Activated CD4-positive, alpha-beta T cell treated with anti-CD3 and anti-CD28 coated beads for 24 hours (primary cell): Measurements from ENCODE around the gene GYG1.
A peak's percentile ranks its signal among the peaks of the same experiment; 100 is the strongest.
"Not testable (repeated sequence)": the region's sequence is repeated elsewhere in the genome, so short reads cannot be mapped to it uniquely, and the experiment has no call there.

Source experiments
- DNase-seq, 2 donors: peaks; one replicate each; pipeline ENCODE4 v3.0.0-alpha.2; 2020; ENCODE audit warnings: low read depth in 2 of 2

GYG1 gene

DNA sequence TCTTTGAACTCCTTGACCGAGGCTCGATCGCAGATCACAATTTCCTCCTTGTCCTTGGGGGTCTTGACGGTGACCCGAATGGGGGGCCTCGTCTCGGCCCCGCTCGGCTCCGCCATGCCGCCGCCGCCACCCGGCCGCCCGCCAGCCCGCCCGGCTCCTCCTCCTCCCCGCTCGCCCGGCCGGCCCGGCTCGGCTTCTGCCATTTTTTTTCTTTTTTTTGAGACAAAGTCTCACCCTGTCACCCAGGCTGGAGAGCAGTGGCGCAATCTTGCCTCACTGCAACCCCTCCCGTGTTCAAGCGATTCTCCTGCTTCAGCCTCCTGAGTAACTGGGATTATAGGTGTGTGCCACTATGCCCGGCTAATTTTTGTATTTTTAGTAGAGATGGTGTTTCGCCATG lies 3.8 kb upstream of the GYG1 start:
- DNase-seq, result not testable (repeated sequence)

DNA sequence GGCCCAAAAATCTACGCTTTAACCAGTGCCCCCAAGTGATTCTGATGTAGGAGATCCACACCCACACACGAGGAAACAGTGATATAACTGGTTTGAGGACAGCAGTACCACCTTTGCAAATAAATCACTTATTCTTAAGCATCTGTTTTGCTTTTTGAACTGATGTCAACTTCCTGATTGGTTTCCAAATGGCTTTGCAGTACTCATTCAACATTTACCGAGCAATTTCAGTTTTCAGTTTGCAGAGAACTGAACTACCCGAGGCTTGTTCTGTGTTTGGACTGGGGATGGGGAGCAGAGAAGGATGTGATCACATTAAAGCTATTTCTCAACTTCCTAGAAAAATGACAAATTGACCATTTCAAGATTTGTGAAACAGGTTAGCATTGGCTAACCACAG lies 1.1 kb upstream of the GYG1 start:
- no peak for DNase-seq

DNA sequence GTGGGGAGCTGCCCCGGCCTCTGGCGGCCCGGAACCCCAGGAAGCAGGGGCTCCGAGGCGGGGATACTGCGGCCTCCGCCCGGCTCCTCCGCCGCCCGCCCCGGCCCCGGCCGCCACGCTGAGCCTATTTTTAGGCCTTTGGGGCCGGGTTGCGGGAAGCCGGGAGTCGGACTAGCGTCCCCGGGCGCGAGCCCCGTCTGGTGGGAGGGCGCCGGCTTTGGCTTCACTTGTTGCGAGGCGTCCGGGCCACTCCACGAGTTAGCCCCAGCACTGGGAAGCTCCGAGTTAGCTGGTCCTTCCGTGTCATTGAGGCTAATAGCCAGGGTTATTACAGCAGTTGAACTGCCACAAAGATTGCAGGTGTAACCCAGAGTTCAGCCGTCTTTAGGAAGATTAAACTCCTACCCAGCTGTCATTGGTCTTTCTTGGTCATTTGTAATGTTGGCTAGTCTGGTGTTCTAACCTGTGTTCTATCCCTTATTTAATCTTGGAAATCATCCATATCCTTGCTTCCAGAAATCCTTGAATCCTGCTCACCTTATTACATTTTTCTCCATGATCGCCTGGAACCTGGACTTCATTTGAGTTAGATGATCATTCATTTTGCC lies 791 bp downstream of the GYG1 start:
- peak; percentile 7 to 21 for DNase-seq

DNA sequence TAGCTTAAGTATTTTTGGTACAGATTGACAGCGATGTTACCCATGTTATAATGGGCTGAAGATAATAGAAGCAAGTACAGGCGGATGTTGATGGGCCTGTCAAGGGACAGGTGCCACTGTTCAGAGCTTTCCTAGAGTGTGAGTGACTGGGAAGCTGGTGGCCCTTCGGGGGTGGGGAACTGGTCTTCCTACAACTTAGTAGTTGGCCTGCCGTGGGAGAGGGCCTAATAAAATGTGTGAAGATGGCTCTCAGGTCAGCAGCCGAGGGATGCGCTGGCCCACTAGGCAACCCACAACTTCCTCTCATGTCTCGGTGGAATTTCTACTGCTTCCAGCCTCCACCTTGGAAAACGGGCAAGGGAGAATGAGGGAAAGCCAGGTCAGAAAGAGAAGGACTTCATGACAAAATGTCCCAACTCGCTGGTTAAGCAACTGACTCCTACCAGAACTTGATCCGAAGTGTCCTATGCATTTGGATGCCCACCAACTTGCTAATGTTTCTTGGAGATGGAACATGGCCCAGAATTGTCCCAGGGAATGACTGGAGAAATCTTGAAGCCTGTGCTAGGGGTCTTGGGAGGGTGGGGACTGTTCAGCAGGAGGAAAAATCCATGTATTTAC lies 1.4 kb downstream of the GYG1 start:
- no peak for DNase-seq

DNA sequence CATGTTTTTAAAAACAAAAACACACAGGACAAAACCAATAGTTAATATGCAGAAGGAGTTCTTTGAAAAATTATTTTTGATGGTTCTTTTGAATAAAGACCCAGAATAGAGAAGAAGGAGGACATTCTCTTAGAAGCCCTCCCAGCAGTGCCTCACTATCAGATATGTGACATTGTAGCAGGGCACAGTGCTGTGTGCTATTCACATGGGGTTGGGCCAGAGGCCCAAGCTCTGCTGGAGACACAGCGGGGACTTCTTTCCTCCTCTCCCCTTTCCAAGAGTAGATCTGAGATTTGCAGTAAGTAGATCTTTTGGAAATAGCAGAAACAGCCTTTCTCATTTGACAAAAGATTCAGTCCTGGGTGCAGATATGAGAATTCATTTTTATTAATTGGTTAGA lies 6.3 kb downstream of the GYG1 start:
- DNase-seq, result no peak

DNA sequence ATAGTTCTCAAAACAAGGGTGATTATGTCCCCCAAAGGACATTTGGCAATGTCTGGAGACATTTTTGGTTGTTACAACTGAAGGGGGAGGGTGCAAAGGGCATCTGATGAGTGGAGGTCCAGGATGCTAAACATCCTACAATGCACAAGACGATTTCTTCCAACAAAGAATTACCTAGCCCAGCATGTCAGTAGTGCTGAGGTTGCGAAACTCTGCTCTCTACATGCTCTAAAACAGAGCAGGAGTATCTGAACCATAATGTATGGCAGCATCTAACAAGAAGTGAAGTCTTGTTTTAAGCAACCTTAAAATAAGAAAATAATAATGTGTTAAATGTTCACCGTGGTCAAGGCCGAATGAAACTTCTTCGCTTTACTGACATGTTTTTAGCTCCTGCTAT lies 7.0 kb downstream of the GYG1 start:
- DNase-seq, result no peak

DNA sequence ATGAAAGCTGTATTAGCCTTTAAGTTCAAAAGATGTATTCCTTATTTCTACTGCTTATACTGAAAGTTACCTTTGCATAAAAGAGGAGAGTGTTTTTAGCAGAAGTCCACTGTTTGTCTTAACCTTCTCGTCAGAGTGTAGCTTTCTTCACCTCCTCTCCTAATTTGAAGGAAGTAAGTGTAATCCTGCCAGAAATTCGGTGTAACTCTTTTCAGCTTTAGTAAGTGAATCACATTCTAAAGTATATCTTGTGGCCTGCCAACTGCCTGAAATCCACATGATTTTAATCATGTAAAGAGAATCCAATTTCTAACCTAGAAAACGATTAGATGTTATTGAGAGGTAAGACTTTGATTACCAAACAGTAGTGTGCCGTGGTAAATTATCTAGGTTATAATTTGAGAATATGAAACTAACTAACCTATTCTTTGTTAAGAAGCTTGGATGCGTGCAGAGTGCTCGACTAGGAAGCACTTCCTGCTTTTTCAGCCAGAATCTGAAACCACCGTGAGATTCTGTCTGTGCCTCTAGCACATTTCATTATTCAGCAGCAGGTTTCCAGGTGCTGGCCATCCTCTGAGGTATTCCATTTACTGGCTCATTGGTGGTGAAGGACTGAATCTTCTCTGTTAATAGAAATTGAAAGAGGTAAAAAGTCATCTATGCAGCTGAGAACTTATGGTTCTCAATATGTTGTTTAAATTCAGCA lies 7.5 kb downstream of the GYG1 start:
- DNase-seq, result no peak

DNA sequence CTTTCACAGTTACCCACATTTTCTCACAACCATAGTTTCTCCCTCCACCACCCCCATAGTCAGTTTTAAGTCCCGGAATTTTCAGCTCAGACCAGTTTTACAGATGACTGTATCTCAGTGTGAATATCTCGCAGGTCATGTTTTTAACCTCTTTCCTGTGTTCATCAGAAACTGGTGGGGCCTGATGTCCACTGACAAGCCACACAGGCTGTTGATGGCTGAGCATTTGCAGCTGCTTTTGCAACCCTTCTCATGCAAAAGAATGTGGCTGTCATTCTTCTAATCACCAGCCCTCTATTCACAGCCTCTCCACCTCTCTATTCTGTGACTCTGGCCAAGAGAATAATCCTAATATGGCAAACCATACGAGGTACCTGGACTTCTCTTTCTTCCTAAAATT lies 8.5 kb downstream of the GYG1 start:
- no peak for DNase-seq

DNA sequence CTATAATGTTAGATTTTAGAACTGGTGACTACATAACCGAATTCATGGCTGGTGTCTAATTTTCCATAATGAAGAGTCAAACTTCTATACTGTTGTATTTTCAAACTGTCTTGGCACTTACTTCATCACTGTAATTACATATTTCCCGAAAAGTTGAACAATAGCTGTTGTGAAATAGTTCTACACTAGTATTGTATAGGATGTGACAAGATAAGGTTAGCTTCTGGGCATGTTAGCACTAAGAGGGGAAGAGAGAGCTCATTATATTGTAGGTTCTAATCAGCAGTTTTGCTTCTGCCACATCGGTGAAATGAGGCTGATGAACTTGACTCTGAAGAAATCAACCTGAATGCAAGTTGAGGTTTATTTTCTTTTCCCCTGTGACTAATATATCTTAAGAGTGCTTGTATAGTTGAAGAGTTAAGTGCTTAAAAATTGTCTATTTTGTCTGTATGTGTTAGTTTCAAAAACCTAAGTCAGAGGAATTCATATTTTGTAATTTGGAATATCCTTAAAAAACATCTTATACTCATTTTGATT lies 8.9 kb downstream of the GYG1 start:
- no peak for DNase-seq

DNA sequence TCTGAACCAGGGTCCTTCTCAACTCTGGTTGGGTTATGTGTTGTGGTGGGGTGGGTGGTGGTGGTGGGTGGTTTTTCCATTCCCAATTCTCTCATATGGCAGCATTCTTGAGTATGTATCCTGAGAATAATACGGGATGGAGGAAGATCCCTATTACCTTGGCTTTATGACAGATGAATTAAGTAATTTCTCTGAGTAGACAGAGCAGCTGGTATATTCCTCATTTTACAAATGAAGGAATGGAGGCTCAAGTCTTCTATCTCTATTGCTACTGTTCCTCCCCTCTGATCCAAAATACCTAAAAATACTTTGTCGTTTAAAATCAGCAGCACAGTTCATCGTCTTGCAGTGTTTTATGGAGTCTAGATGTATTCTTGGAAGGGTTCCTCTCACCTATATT lies 10.4 kb downstream of the GYG1 start:
- no peak for DNase-seq

DNA sequence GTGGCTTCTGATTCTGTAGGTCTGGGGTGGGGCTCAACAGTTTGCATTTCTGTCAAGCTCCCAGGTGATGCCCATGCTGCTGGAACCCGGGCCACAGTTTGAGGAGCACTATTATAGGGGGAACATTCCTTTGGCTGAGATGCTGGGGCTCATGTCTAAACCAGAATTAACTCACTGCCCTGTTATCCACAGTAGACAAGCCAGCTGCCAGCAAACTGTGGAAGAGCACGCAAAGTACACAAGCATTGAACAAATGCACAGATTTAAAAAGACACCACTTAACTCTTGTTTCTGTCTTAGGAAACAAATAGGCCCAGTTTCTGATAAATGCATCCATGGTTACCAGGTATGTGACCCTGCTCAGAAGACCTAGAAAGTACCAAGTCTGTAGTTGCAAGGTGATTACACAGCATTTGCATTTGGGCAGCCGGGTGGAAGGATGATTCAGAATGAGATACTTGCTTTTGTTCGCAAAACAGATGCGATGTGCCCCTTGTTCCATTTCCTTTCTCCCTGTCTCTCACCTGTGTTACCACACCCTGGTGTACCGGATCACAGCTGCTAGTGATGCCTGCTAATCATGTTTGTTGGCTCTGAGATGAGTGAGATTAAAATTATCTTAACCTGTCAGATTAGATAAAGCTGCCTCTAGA lies 12.4 kb downstream of the GYG1 start:
- DNase-seq, result no peak

DNA sequence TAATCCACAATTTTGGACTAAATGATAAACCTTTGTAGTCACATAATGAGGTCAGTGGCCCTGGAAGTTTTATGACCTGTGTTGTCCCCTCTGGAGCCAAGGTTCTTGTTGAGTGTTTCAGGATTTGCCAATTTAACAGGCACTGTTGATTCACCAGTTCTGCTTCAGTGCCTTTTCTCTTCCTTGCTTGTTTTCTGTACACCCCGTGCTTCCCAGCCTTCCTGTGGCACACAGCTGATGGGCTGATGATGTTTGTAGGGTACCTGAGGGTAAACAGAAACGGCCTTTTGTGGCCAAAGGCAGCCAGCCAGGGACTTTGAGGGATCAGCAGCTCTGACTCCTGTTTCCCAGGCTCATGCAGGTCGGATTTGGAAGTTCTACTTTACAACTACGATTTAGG lies 13.3 kb downstream of the GYG1 start:
- no peak for DNase-seq

DNA sequence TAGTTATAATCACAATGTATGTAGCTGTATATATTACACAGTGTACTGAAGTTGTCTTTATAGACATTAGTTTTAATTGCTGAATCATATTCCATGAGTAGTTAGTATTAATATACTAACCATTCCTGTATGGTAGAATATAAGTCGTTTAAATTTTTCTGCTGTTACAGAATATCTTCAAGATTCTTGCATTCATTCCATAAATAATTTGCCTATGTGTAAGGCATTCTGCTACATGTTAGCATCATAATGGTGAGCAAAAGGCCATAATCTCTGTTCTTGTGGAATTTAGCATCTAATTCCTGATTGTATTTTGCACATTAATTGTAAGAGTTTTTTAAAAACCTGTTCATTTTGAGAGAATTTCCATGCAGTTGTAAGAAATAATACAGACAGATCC lies 14.1 kb downstream of the GYG1 start:
- DNase-seq, result no peak

DNA sequence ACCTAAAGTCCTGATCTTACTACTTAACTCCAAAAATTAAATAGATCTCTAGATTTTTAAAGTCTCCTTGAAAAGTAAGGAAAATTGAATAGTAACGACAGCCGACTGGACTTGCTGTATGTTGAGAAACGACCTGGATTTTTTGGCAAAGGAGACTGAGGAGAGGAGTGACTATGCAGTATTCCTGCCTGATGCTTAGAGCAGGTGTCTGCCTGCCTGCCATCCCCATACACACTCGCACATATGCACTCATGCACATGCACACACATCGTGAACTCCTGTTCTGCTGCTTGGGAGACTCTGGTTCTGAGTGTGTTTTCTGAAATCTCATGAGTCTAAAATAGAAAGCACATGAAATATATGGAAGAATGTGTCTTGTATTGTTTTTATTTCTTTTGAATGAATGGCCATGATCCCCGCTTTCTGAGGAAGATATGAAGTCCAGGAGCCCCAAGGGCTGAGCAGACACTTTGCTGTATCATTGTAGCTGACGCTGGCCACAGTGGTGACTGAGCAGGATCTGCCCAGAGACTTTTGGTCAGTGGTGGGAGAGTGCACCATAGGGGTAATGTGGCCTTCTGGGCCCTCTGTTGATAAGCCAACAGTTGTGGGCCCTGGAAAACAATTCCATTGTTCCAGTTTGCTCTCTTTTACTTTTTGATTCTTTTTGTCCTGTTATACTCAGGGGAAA lies 16.4 kb downstream of the GYG1 start:
- no peak for DNase-seq

DNA sequence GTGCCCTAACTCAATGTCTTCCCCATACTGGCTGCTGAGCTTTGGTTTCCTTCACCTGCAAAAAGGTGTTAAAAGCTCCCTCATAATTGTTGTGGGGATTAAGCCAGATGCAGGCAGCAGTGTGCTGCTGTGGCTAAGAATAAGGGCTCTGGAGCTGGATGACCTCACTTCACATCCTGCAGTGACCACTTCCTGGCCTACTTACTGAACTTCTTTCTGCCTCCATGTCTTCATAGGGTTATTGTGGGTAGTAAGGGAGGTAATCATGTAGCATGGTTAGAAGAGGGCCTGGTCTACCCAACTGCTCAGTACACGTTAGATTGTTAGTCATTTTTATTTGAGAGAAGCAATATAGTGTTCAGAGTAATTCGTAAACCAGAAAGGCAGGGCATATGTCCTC lies 18.4 kb downstream of the GYG1 start:
- no peak for DNase-seq

DNA sequence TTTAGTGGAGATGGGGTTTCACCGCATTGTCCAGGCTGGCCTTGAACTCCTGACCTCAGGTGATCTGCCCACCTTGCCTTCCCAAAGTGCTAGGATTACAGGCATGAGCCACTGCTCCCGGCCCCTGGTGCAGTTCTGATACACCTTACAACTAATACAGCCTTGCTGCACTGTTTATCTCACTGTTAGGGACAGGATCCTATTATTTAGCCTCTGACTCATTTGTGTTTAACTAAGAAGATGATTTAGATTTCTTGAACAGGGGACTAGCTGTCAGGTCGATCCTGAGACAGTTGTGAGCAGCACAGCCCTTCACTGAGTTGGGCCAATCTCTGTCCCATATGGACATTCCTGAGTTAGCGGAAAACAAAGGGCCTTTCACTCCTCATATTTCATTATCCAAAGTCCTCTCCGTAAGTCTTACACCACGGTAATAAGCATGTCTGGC lies 19.2 kb downstream of the GYG1 start:
- DNase-seq, result no peak

DNA sequence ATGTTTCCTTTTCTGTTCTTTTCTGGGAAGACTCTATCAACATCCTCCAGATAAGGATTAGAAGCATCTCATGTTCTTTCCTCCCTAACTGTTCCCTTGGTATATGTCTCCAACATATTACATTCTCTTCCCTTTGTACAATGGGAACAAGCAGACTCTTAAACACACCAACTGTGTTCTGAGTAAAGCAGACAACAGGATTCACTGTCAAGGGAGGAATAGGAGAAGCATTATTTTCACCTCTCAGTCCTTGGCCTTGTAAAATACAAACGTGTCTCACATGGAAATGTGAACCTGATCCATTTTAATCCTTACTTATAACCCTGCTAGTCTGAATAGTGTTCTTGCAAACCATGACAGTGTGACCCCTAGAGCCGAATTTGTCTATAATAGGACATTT lies 19.6 kb downstream of the GYG1 start:
- DNase-seq, result no peak

DNA sequence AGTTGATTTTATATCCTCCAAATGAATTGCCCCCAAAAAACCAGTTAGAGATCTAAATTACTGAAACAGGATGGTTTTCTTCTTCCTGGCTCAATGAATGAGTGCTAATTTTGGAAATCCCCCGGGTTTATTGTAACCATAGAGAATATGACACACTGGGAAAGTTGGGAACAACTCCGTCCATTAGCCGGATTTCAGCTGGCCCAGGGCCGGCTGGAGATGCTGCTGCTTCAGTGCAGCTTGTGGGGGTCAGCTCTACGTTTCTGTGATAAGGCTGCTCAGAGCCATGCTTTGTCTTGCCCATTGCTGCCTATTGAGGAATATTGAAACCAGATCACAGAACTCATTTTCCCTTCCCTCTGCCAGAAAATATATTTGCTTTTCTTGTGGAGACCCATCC lies 20.3 kb downstream of the GYG1 start:
- DNase-seq, result no peak

DNA sequence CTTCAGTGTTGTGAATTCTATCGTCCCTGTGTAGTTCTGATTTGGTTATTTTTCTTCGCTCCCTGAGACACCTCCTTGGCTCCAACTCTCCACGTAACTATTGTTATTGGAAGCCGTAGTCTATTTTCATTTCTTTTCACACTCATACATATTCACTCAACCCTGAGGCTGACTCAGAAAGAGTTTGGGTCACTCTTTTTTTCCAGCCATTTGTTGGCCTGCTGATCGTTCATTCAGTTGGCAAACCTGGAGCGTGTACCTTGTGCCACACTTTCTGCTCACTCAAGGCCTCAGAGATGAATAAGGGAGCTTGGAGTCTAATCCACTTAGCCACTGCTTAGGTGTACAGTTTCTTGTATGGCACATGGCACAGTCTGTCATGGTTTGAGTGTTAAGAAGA lies 22.4 kb downstream of the GYG1 start:
- DNase-seq, result no peak

DNA sequence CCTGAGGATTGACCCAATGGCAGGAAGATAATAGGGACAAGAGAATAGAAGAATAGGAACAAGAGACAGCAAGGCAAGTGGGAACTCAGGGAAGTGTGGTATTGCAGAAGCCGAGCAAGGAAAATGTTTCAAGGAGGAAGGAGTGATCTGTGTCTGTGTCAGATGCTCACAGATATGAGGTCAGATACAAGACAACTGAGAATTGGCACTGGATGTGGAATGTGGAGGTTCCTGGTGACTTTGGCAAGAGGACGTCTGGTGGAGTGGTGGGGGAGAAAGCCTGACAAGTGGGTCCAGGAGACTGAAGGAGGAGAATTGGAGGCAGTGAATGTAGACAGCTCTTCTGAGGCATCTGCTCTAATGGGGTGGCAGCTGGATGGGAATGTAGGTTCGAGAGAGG lies 24.1 kb downstream of the GYG1 start:
- no peak for DNase-seq

DNA sequence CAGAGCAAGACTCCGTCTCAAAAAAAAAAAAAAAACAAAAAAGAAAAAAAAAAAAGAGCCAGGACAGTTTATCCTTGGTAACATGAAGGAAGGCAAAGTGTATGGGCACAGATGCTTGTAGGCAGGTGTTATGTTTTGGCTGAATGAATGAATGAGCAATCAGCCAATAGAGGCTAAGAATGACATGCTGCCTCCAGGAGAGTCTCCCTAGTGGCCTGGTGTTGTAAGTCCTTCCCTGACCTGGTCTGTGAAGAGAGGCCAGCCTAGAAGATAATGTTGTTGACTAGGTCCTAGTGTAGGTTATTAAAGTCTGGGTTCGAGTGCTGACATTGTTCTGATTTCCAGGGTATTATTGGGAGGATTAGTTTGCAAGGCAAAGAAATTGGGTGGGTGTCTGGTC lies 24.9 kb downstream of the GYG1 start:
- DNase-seq, result no peak
